T-helper 1 cell treated with Interleukin-12 subunit alpha and Interleukin-12 subunit beta and Interleukin-4 antibody, amounts not matched to agents 30 μg/mL and 1 μg/mL, for 36 hours (primary cell): Measurements from ENCODE around the gene CACNG4.
"Not testable (repeated sequence)": the region's sequence is repeated elsewhere in the genome, so short reads cannot be mapped to it uniquely, and the experiment has no call there.

Experiments
- H3K27ac Mint-ChIP-seq: one replicate; pipeline ENCODE4 v1.8.0; 2021; ENCODE audit warnings: mild to moderate bottlenecking, mixed read lengths
- H3K27me3 Mint-ChIP-seq: one replicate; pipeline ENCODE4 v1.8.0; 2021; ENCODE audit warnings: low read depth, mixed read lengths
- H3K36me3 Mint-ChIP-seq: one replicate; pipeline ENCODE4 v1.8.0; 2021; ENCODE audit warnings: low read depth, mixed read lengths
- H3K4me1 Mint-ChIP-seq: one replicate; pipeline ENCODE4 v1.8.0; 2021; ENCODE audit warnings: low read depth, mixed read lengths
- H3K4me3 Mint-ChIP-seq: one replicate; pipeline ENCODE4 v1.8.0; 2021; ENCODE audit warnings: mild to moderate bottlenecking, moderate library complexity, mixed read lengths
- H3K9me3 Mint-ChIP-seq: one replicate; pipeline ENCODE4 v1.8.0; 2021; ENCODE audit warnings: mixed read lengths

The CACNG4 gene

DNA sequence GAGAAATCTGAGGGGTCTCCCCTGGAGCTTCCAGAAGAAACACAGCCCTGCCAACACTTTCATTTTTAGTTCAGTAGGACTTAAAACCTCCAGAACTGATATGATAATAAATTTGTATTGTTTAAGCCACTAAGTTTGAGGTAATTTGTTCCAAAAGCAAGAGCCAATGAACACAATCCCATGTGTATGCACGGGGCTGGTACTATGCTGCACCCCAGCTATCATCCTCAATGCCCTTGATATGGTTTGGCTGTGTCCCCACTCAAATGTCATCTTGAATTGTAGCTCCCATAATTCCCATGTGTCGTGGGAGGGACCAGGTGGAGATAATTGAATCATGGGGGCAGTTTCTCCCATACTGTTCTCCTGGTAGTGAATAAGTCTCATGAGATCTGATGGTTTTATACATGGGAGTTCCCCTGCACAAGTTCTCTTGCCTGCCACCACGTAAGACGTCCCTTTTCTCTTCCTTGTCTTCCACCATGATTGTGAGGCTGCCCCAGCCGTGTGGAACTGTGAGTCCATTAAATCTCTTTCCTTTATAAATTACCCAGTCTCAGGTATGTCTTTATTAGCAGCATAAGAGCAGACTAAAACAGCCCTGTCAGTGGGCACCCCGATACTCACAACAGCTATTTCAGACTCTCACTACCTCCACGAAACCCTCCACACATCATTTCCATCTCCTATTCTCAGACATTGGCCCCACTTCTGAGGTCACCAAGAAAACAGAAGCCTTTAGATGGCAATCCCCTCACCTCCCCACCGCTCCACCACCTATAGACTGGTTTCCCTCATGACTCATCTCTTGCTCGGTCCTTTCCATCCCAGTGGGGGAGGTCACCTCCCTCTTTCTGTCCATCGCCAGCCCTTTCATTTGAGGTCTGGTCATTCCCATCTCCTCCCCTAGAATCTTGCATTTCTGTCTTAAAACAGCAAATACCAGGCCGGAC lies 70.9 kb downstream of the CACNG4 start:
- H3K9me3 Mint-ChIP-seq = no peaks in the 10 kb centered on the region
- H3K27ac Mint-ChIP-seq = no peak overlapping the region
- H3K4me3 Mint-ChIP-seq = no peak overlapping the region

DNA sequence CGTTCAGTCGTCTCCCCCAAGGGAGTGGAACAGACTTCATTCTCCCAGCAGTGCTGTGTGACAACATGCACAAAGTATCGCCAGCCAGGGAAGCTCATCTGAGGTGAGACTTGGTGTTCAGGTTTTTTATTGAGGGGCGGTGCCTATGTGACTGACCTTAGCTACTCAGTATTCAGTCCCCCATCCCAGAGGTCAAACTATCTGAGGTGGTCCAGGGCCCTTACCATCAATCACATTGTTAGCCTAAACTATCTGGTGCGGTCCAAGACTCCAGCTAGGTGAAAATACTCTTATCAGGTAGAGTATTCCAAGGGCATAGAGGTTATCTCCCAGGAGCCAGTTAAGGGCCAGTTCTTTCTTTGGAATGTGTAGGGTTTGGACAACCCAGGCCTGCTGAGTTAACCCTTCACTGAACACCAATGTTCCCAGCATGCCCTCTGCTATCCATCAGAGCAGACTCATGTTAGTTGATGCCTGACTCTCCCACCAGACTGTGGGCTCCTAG lies 74.4 kb downstream of the CACNG4 start:
- Mint-ChIP-seq H3K27me3 (peaks cover 7% of the 10 kb centered on the region), H3K4me3 (no peak overlapping the region), H3K27ac (no peak overlapping the region), H3K9me3 (no peaks in the 10 kb centered on the region), H3K36me3 (no peaks in the 10 kb centered on the region), H3K4me1 (no peaks in the 10 kb centered on the region)

More for the DNA sequence above, 70.9 kb downstream of the CACNG4 start:
- no peaks in the 10 kb centered on the region for H3K36me3 Mint-ChIP-seq
- H3K4me1 Mint-ChIP-seq = no peaks in the 10 kb centered on the region
- peaks cover 7% of the 10 kb centered on the region for H3K27me3 Mint-ChIP-seq

- H3K36me3 Mint-ChIP-seq = no peaks in the 10 kb centered on the region
- H3K9me3 Mint-ChIP-seq = no peaks in the 10 kb centered on the region
- H3K27ac Mint-ChIP-seq = no peak overlapping the region
- no peaks in the 10 kb centered on the region for H3K4me1 Mint-ChIP-seq
- no peak overlapping the region for H3K4me3 Mint-ChIP-seq
- peaks cover 7% of the 10 kb centered on the region for H3K27me3 Mint-ChIP-seq
Measured at GRCh38 chr17:67040652-67041051, 76.1 kb downstream of the CACNG4 start.

DNA sequence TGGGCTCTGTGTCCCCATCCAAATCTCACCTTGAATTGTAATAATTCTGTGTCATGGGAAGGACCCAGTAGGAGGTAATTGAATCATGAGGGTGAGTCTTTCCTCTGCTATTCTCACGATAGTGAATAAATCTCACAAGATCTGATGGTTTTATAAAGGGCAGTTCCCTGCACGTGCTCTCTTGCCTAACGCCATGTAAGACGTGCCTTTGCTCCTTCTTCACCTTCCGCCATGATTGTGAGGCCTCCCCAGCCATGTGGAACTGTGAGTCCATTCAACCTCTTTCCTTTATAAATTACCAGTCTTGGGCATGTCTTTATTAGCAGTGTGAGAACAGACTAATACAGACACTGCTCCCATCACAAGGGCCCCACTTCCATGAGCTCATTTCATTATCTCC lies 76.6 kb downstream of the CACNG4 start:
- not testable (repeated sequence) for H3K27ac Mint-ChIP-seq, H3K9me3 Mint-ChIP-seq, H3K4me3 Mint-ChIP-seq, H3K4me1 Mint-ChIP-seq, H3K27me3 Mint-ChIP-seq, H3K36me3 Mint-ChIP-seq

DNA sequence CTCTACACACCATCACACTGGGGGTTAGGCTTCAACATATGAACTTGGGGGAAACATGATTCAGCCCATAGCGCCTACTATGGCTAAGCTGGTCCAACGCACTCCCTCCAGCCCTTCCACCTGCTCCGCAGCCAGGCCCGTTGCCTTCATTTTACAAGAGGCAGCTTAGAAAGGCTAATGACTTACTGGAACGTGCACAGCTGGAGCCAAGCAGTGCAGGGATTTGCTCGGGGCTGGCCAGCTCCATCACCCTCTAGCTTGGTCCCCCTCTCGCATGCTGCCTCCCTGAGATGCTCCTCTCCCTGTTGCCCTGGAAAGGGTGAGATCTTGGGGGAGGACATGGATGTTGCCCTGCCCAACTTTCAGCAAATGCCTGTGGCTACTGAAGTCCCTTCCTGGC lies 77.0 kb downstream of the CACNG4 start:
- H3K36me3 Mint-ChIP-seq = no peaks in the 10 kb centered on the region
- H3K27ac Mint-ChIP-seq = no peak overlapping the region
- no peak overlapping the region for H3K4me3 Mint-ChIP-seq
- H3K4me1 Mint-ChIP-seq = no peaks in the 10 kb centered on the region
- H3K27me3 Mint-ChIP-seq = peaks cover 7% of the 10 kb centered on the region
- H3K9me3 Mint-ChIP-seq = no peaks in the 10 kb centered on the region

- Mint-ChIP-seq H3K4me1 (no peaks in the 10 kb centered on the region), H3K9me3 (no peaks in the 10 kb centered on the region), H3K27me3 (peaks cover 7% of the 10 kb centered on the region), H3K4me3 (no peak overlapping the region), H3K27ac (no peak overlapping the region), H3K36me3 (no peaks in the 10 kb centered on the region)
Measured at GRCh38 chr17:67041941-67042899, 77.7 kb downstream of the CACNG4 start.

DNA sequence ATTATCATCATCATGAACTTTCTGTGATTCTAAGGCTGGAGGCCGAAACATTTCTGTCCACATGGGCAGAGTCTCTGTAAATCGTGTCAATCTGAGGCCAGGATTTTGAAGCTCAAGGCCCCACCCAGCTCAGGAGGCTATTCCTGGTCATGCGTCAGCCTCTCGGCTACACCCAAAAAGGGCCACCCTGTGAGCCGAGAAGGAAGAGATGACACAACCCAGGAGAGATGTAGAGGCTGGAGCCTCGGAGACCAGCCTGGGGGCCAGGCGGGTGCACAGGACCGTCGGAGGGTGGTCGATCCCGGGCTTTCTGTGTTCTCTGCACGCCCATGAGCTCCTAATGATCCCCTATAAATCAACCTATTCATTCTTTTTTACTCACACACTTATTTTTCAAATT lies 78.8 kb downstream of the CACNG4 start:
- Mint-ChIP-seq H3K4me3 (no peak overlapping the region), H3K27ac (no peak overlapping the region)

GRCh38 chr17:67044016-67044772 lies 79.7 kb downstream of the CACNG4 start, which contains the start of gene CACNG1:
Gene CACNG1, plus strand, starts transcription at chr17:67044554. Its CDS starts 107 bp downstream, at chr17:67044661.
- Mint-ChIP-seq H3K27me3 (no peaks in the 10 kb centered on the region), H3K36me3 (no peaks in the 10 kb centered on the region), H3K4me3 (no peak within 1 kb of the TSS), H3K27ac (no peak within 1 kb of the TSS), H3K4me1 (no peaks in the 10 kb centered on the region), H3K9me3 (peaks cover 14% of the 10 kb centered on the region)

More for the DNA sequence above, 78.8 kb downstream of the CACNG4 start:
- peaks cover 4% of the 10 kb centered on the region for H3K27me3 Mint-ChIP-seq
- no peaks in the 10 kb centered on the region for H3K4me1 Mint-ChIP-seq
- H3K36me3 Mint-ChIP-seq = no peaks in the 10 kb centered on the region
- H3K9me3 Mint-ChIP-seq = peaks cover 6% of the 10 kb centered on the region

- Mint-ChIP-seq H3K4me1 (no peaks in the 10 kb centered on the region), H3K9me3 (peaks cover 14% of the 10 kb centered on the region), H3K4me3 (no peak overlapping the region), H3K36me3 (no peaks in the 10 kb centered on the region), H3K27me3 (no peaks in the 10 kb centered on the region), H3K27ac (no peak overlapping the region)
Measured at GRCh38 chr17:67044940-67045339, 80.4 kb downstream of the CACNG4 start.

DNA sequence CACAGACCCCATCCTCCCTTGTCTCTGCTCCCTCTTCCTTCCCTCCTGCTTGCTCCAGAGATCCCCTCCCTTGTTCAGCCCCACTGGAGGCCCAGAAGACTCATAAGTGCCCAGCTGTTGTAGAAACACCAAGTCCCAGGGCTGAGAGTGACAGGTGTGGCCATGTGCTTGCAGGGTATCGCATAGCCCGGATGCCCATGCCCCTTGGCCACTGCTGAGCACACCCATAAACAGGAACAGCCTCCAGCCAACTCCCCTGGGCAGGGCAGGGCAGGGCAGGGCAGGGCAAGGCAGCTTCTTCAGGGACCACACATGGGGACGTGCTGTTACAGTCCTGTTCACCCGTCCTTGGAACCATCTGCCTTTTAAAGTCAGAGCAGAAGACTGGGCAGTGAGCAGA lies 81.9 kb downstream of the CACNG4 start:
- no peaks in the 10 kb centered on the region for H3K27me3 Mint-ChIP-seq
- no peaks in the 10 kb centered on the region for H3K36me3 Mint-ChIP-seq
- no peak overlapping the region for H3K4me3 Mint-ChIP-seq
- no peak overlapping the region for H3K27ac Mint-ChIP-seq
- peaks cover 14% of the 10 kb centered on the region for H3K9me3 Mint-ChIP-seq
- H3K4me1 Mint-ChIP-seq = no peaks in the 10 kb centered on the region

DNA sequence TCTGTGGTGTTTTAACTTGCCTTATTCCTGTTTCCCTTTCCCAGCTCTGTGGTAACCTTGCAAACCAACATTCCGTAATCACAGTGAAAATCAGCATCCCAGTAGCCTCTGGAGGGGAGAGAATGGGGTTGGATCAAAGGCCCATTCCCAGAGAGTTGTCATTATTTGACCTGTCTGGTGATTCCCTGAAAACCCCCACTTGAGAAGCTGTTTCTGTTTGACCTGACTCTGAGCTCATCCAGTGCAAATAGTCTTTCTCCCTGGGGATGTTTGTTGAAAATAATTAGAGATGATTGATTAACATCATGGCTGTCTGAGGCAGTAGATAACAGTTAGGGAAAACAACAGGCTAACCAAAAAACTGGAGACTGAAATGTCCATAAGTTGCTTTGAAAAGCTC lies 82.9 kb downstream of the CACNG4 start:
- H3K4me3 Mint-ChIP-seq = no peak overlapping the region
- H3K4me1 Mint-ChIP-seq = no peaks in the 10 kb centered on the region
- H3K27ac Mint-ChIP-seq = no peak overlapping the region
- no peaks in the 10 kb centered on the region for H3K27me3 Mint-ChIP-seq
- no peaks in the 10 kb centered on the region for H3K36me3 Mint-ChIP-seq
- H3K9me3 Mint-ChIP-seq = peaks cover 14% of the 10 kb centered on the region

- Mint-ChIP-seq H3K4me3 (no peak overlapping the region), H3K36me3 (no peaks in the 10 kb centered on the region), H3K9me3 (peaks cover 14% of the 10 kb centered on the region), H3K27ac (no peak overlapping the region), H3K27me3 (no peaks in the 10 kb centered on the region), H3K4me1 (no peaks in the 10 kb centered on the region)
Measured at GRCh38 chr17:67049025-67049739, 84.7 kb downstream of the CACNG4 start.

DNA sequence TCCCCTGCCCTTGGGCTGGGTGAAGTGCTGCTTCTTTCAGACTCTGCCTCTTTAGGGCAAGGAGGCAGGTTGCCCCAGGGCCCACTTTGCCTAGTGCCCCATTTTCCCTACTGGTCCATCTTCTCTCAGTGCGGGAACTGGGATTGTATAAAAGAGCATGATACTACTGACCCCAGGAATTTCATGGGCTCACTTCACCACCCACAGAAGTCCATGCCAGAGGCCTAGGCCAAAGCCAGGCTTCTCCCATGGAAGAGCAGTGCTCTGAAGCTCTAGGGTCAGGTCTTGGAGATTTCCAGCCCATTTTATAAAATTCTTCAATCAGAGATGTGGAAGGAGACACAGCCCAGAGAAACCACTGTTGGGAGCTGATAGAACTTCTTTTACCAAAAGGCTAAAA lies 85.6 kb downstream of the CACNG4 start:
- Mint-ChIP-seq H3K27ac (no peak overlapping the region), H3K4me1 (no peaks in the 10 kb centered on the region), H3K36me3 (no peaks in the 10 kb centered on the region), H3K4me3 (no peak overlapping the region), H3K27me3 (no peaks in the 10 kb centered on the region), H3K9me3 (peaks cover 14% of the 10 kb centered on the region)
